Activated naive CD4-positive, alpha-beta T cell treated with anti-CD3 and anti-CD28 coated beads, Interleukin-2, amount 10 ng/mL, durations not matched to agents 7 days and 5 days (primary cell): Measurements from ENCODE around the gene MOB1B.
"Not testable (repeated sequence)": the region's sequence is repeated elsewhere in the genome, so short reads cannot be mapped to it uniquely, and the experiment has no call there.

Experiments used
- CTCF ChIA-PET: fragments of 350-600 bp; sonication (Branson Sonifier 250); formaldehyde crosslinking; loops from one replicate; lab custom pipeline; 2021; ENCODE audit warnings: antibody characterized with exemption; lab: Charles Lee
- DNase-seq: peaks from one replicate; pipeline ENCODE4 v3.0.0-alpha.2; 2020
- H3K27ac Mint-ChIP-seq: one replicate; pipeline ENCODE4 v1.8.0; 2021; ENCODE audit warnings: mild to moderate bottlenecking, moderate library complexity, mixed read lengths
- H3K27me3 Mint-ChIP-seq: one replicate; pipeline ENCODE4 v1.8.0; 2021; ENCODE audit warnings: mild to moderate bottlenecking, mixed read lengths
- H3K36me3 Mint-ChIP-seq: one replicate; pipeline ENCODE4 v1.8.0; 2021; ENCODE audit warnings: mixed read lengths
- H3K4me1 Mint-ChIP-seq: one replicate; pipeline ENCODE4 v1.8.0; 2021; ENCODE audit warnings: mixed read lengths
- H3K4me3 Mint-ChIP-seq: one replicate; pipeline ENCODE4 v1.8.0; 2021; ENCODE audit warnings: mild to moderate bottlenecking, moderate library complexity, mixed read lengths
- H3K9me3 Mint-ChIP-seq: one replicate; pipeline ENCODE4 v1.8.0; 2021; ENCODE audit warnings: mixed read lengths

MOB1B gene

DNA sequence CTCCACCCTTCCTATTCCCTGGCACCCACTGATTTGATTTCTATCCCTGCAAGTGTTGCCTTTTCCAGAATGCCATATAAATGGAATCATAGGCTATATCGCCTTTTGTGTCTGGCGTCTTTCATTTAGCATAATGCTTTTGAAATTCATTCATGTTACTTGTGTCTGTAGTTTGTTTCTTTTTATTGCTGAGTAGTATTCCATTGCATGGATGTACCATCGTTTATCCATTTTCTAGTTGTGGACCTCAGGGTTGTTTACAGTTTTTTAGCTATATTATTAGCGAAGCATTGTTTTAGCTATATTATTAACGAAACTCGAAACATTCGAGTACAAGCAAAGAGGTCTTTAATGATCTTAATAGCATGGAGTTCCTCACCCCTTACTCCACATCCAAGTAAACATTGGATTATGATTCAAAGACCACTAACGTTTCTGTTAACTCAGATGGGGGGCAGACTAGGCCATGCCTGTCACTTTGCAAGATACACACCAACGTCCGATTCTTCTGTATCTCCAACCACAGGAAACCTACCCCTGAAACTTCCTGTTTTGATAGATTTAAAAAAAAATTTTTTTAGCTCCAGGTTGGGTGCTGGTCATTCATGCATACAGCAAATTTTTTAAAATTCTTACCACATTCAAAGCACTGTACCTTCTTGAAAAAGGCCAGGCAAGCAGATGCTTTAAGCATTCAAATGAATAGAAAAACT is 92.4 kb downstream of the MOB1B start:
- peaks cover 3% of the 10 kb centered on the region for H3K9me3 Mint-ChIP-seq
- H3K27ac Mint-ChIP-seq = peak overlapping the region; percentile 86
- no peak for DNase-seq
- CTCF ChIA-PET = interaction anchor here (1.1 to 3.2 kb wide), 3 partner anchors 10 to 15 kb away, joined by 3 to 24 read pairs (median 12); no protein-coding TSS in a partner anchor
- H3K27me3 Mint-ChIP-seq = no peaks in the 10 kb centered on the region
- H3K36me3 Mint-ChIP-seq = peaks cover 53% of the 10 kb centered on the region
- peak overlapping the region; percentile 93 for H3K4me3 Mint-ChIP-seq
- peaks cover 59% of the 10 kb centered on the region for H3K4me1 Mint-ChIP-seq

DNA sequence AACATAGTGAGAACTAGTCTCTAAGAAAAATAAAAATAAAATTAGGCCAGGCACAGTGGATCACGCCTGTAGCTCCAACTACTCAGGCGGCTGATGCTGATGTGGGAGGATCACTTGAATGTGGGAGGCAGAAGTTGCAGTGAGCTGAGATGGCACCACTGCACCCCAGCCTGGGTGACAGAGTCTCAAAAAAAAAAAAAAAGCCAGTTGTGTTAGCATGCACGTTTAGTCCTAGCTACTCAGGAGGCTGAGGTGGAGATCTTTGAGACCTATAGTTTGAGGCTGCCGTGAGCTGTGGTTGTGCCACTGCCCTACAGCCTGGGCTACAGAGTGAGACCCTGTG is 93.8 kb downstream of the MOB1B start:
- Mint-ChIP-seq H3K4me1 (peaks cover 74% of the 10 kb centered on the region), H3K27ac (peak overlapping the region; percentile 86)
- CTCF ChIA-PET = interaction anchor here (0.7 to 3.0 kb wide), 2 partner anchors 8 to 13 kb away, joined by 4 to 12 read pairs; no protein-coding TSS in a partner anchor

DNA sequence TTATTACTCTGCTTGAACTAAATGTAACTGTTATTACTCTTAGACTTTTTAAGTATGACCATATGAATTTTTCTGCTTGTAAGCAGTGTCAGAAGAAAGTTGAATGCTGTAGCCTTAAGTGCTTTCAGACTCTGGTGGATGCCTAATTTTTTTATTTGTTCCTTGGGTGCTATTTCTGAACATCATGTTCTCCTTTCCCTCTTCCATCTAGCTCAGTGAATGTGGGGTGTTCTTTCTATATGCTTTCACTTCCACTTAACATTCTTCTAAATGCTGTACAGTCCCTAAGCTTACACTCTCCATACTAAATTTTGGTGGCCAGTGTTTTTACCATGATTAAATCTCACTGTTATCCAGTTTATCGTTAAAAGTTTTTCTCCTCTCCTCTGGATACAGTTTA is 94.9 kb downstream of the MOB1B start:
- Mint-ChIP-seq H3K4me3 (peak overlapping the region; percentile 93), H3K27me3 (no peaks in the 10 kb centered on the region), H3K4me1 (peaks cover 79% of the 10 kb centered on the region), H3K36me3 (peaks cover 75% of the 10 kb centered on the region), H3K27ac (peak overlapping the region; percentile 2), H3K9me3 (peaks cover 20% of the 10 kb centered on the region)
- CTCF ChIA-PET = interaction anchor here (0.8 to 1.0 kb wide), 3 partner anchors 11 to 262 kb away, joined by 3 to 6 read pairs (median 3); no protein-coding TSS in a partner anchor
- no peak for DNase-seq

More for the DNA sequence above, 93.8 kb downstream of the MOB1B start:
- Mint-ChIP-seq H3K36me3 (peaks cover 68% of the 10 kb centered on the region), H3K4me3 (peak overlapping the region; percentile 93), H3K27me3 (no peaks in the 10 kb centered on the region), H3K9me3 (peaks cover 12% of the 10 kb centered on the region)
- DNase-seq = peak; percentile 51

GRCh38 chr4:70997546-70997945 is 95.4 kb downstream of the MOB1B start:
- Mint-ChIP-seq H3K27me3 (no peaks in the 10 kb centered on the region), H3K27ac (peak overlapping the region; percentile 2), H3K9me3 (peaks cover 22% of the 10 kb centered on the region), H3K4me3 (peak overlapping the region; percentile 93), H3K36me3 (peaks cover 80% of the 10 kb centered on the region), H3K4me1 (peaks cover 81% of the 10 kb centered on the region)
- no peak for DNase-seq
- CTCF ChIA-PET = interaction anchor here (1.0 kb wide), 2 partner anchors 12 to 262 kb away, joined by 3 to 6 read pairs; no protein-coding TSS in a partner anchor

DNA sequence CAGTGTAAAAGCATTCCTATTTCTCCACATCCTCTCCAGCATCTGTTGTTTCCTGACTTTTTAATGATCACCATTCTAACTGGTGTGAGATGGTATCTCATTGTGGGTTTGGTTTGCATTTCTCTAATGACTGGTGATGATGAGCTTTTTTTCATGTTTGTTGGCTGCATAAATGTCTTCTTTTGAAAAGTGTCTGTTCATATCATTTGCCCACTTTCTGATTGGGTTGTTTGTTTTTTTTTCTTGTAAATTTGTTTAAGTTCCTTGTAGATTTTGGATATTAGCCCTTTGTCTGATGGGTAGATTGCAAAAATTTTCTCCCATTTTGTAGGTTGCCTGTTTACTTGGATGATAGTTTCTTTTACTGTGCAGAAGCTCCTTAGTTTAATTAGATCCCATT is 97.5 kb downstream of the MOB1B start:
- H3K27me3 Mint-ChIP-seq, H3K4me3 Mint-ChIP-seq, CTCF ChIA-PET, DNase-seq, H3K27ac Mint-ChIP-seq: not testable (repeated sequence)
- H3K4me1 Mint-ChIP-seq = peaks cover 95% of the 10 kb centered on the region
- peaks cover 22% of the 10 kb centered on the region for H3K9me3 Mint-ChIP-seq
- H3K36me3 Mint-ChIP-seq = peaks cover 87% of the 10 kb centered on the region

DNA sequence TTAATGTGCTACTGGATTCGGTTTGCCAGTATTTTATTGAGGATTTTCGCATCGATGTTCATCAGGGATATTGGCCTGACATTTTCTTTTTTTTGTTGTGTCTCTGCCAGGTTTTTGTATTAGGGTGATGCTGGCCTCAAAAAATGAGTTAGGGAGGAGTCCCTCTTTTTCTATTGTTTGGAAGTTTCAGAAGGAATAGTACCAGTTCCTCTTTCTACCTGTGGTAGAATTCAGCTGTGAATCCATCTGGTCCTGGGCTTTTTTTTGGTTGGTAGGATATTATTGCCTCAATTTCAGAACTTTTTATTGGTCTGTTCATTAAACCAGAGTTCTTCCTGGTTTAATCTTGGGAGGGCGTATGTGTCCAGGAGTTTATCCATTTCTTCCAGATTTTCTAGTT is 99.2 kb downstream of the MOB1B start:
- H3K27me3 Mint-ChIP-seq, H3K4me3 Mint-ChIP-seq, DNase-seq, CTCF ChIA-PET: not testable (repeated sequence)
- Mint-ChIP-seq H3K9me3 (peaks cover 22% of the 10 kb centered on the region), H3K27ac (peak overlapping the region; percentile 73), H3K4me1 (peaks cover 90% of the 10 kb centered on the region), H3K36me3 (peaks cover 74% of the 10 kb centered on the region)

- Mint-ChIP-seq H3K36me3 (peaks cover 64% of the 10 kb centered on the region), H3K27me3 (no peaks in the 10 kb centered on the region), H3K4me1 (peaks cover 90% of the 10 kb centered on the region), H3K4me3 (peak overlapping the region; percentile 46), H3K27ac (peak overlapping the region; percentile 91), H3K9me3 (peaks cover 22% of the 10 kb centered on the region)
- DNase-seq = peak; percentile 70
- CTCF ChIA-PET = interaction anchor here (0.8 to 2.2 kb wide), 2 partner anchors 10 to 23 kb away, joined by 3 to 12 read pairs; partner anchors contain the start of gene DCK
These were observed 102.2 kb downstream of the MOB1B start for GRCh38 chr4:71004281-71004851.

DNA sequence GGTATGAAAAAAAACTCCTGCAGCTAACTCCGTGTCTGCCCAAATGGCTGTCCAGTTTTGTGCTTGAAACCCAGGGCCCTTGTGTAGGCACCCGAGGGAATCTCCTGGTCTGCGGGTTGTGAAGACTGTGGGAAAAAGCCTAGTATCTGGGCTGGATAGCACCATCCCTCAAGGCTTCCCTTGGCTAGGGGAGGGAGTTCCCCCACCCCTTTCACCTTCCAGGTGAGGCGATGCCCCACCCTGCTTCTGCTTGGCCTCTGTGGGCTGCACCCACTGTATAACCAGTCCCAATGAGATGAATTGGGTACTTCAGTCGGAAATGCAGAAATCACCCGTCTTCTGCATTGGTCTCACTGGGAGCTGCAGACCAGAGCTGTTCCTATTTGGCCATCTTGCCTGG is 102.9 kb downstream of the MOB1B start:
- DNase-seq, H3K27me3 Mint-ChIP-seq: not testable (repeated sequence)
- peaks cover 90% of the 10 kb centered on the region for H3K4me1 Mint-ChIP-seq
- CTCF ChIA-PET = interaction anchor here (2.2 kb wide), 1 partner anchor 10 kb away, joined by 12 read pairs; the partner anchor contains the start of gene DCK
- peak overlapping the region; percentile 23 for H3K4me3 Mint-ChIP-seq
- peaks cover 16% of the 10 kb centered on the region for H3K9me3 Mint-ChIP-seq
- H3K36me3 Mint-ChIP-seq = peaks cover 62% of the 10 kb centered on the region
- peak overlapping the region; percentile 91 for H3K27ac Mint-ChIP-seq

- CTCF ChIA-PET = interaction anchor here (0.6 to 1.2 kb wide), 5 partner anchors 12 to 405 kb away, joined by 3 to 4 read pairs (median 3); no protein-coding TSS in a partner anchor
- DNase-seq = no peak
- no peaks in the 10 kb centered on the region for H3K27me3 Mint-ChIP-seq
- H3K36me3 Mint-ChIP-seq = peaks cover 51% of the 10 kb centered on the region
- H3K4me3 Mint-ChIP-seq = peak overlapping the region; percentile 27
- H3K27ac Mint-ChIP-seq = peak overlapping the region; percentile 84
- peaks cover 79% of the 10 kb centered on the region for H3K4me1 Mint-ChIP-seq
- peaks cover 9% of the 10 kb centered on the region for H3K9me3 Mint-ChIP-seq
These were observed 104.2 kb downstream of the MOB1B start for GRCh38 chr4:71006203-71006907.

- Mint-ChIP-seq H3K36me3 (peaks cover 47% of the 10 kb centered on the region), H3K27me3 (no peaks in the 10 kb centered on the region), H3K4me3 (no peak overlapping the region), H3K9me3 (no peaks in the 10 kb centered on the region), H3K4me1 (peaks cover 61% of the 10 kb centered on the region), H3K27ac (no peak overlapping the region)
- DNase-seq = no peak
- CTCF ChIA-PET = interaction anchor here (0.8 to 2.9 kb wide), 5 partner anchors 12 to 407 kb away, joined by 3 to 24 read pairs (median 9); partner anchors contain the start of genes DCK and MOB1B
These were observed 106.0 kb downstream of the MOB1B start for GRCh38 chr4:71008196-71008595.

- Mint-ChIP-seq H3K27ac (no peak overlapping the region), H3K9me3 (no peaks in the 10 kb centered on the region), H3K4me1 (peaks cover 54% of the 10 kb centered on the region), H3K27me3 (no peaks in the 10 kb centered on the region), H3K36me3 (peaks cover 47% of the 10 kb centered on the region), H3K4me3 (no peak overlapping the region)
- DNase-seq = no peak
- CTCF ChIA-PET = interaction anchor here (1.2 to 2.9 kb wide), 8 partner anchors 12 to 407 kb away, joined by 3 to 24 read pairs (median 6); partner anchors contain the start of genes DCK and MOB1B
These were observed 106.9 kb downstream of the MOB1B start for GRCh38 chr4:71009086-71009485.

DNA sequence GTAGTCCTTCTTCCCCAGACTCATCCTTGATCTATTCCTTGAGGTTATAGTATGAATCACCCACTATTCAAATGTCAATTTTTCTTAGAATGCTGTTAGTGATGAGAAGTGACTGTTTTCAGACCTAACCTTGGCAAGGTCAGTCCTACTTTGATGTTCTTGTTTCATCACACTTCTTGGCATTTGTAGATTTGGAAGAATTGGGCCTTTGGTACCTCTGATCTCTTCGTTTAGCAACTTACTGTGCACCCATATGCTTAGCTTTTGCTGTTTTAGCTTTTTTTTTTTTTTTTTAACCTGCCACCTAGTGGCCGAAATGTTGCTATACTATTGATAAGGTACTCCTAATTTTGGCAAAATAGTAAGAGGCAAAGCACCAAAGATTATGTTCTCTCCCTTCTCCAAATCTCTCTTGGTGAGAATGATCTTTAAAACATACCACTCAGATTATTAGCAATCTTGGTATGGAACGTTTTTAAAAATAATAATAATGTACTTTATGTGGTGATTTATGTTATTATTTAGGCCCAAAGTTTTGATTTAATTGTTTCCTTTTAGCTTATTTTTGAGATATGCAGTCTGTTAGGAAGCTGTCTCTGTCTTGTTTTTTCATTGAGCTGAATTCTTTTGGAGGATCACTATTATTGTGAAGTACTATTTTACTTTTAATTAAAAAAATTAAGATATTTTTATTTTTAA is 107.9 kb downstream of the MOB1B start:
- Mint-ChIP-seq H3K9me3 (no peaks in the 10 kb centered on the region), H3K4me1 (peaks cover 45% of the 10 kb centered on the region), H3K36me3 (peaks cover 55% of the 10 kb centered on the region), H3K27ac (peak overlapping the region; percentile 38), H3K27me3 (no peaks in the 10 kb centered on the region), H3K4me3 (no peak overlapping the region)
- DNase-seq = no peak
- CTCF ChIA-PET = interaction anchor here (0.8 to 2.9 kb wide), 13 partner anchors 13 to 304 kb away, joined by 3 to 24 read pairs (median 4); partner anchors contain the start of genes DCK and MOB1B

- peaks cover 7% of the 10 kb centered on the region for H3K9me3 Mint-ChIP-seq
- peaks cover 63% of the 10 kb centered on the region for H3K36me3 Mint-ChIP-seq
- no peak overlapping the region for H3K27ac Mint-ChIP-seq
- peaks cover 37% of the 10 kb centered on the region for H3K4me1 Mint-ChIP-seq
- CTCF ChIA-PET = no interaction called here
- H3K4me3 Mint-ChIP-seq = no peak overlapping the region
- H3K27me3 Mint-ChIP-seq = no peaks in the 10 kb centered on the region
- no peak for DNase-seq
These were observed 109.3 kb downstream of the MOB1B start for GRCh38 chr4:71011451-71011850.
